HG03457 (cell line): Measurements from ENCODE around the gene PRKD2.
"Not testable (repeated sequence)": the region's sequence is repeated elsewhere in the genome, so short reads cannot be mapped to it uniquely, and the experiment has no call there.

ENCODE experiments used
- ATAC-seq: cut with Tn5 transposase; IDR thresholded peaks from one replicate; pipeline ENCODE4 v1.9.1; 2021; ENCODE audit warnings: moderate number of reproducible peaks; ENCODE audit not compliant: unreplicated experiment

Gene PRKD2

GRCh38 chr19:46635920-46636761 lies 80.8 kb downstream of the PRKD2 start, which contains the start of gene GNG8:
GNG8 (minus strand) TSS chr19:46636202; CDS start chr19:46634682, 1,520 bp downstream.
- ATAC-seq: no peak

- ATAC-seq: no peak
Observed at GRCh38 chr19:46634656-46635218, 82.2 kb downstream of the PRKD2 start.

GRCh38 chr19:46634045-46634655 lies 82.8 kb downstream of the PRKD2 start:
- ATAC-seq: no peak

GRCh38 chr19:46633130-46633529 lies 83.8 kb downstream of the PRKD2 start:
- ATAC-seq: no peak

- no peak for ATAC-seq
Observed at GRCh38 chr19:46631481-46631880, 85.4 kb downstream of the PRKD2 start.

GRCh38 chr19:46630586-46631205 lies 86.2 kb downstream of the PRKD2 start:
- ATAC-seq: no peak

GRCh38 chr19:46629546-46630025 lies 87.3 kb downstream of the PRKD2 start:
- ATAC-seq: no peak

- ATAC-seq: not testable (repeated sequence)
Observed at GRCh38 chr19:46628970-46629369, 87.9 kb downstream of the PRKD2 start.

- no peak for ATAC-seq
Observed at GRCh38 chr19:46626446-46626845, 90.5 kb downstream of the PRKD2 start.

- no peak for ATAC-seq
Observed at GRCh38 chr19:46625731-46626130, 91.2 kb downstream of the PRKD2 start.

- no peak for ATAC-seq
Observed at GRCh38 chr19:46624958-46625661, 91.8 kb downstream of the PRKD2 start, which contains the start of gene PTGIR. PTGIR (minus strand) TSS chr19:46625089; CDS start chr19:46624225, 864 bp downstream.
